CD4-positive, CD25-positive, alpha-beta regulatory T cell (primary cell): ENCODE data around the gene ATF4. TPM values are rescaled to one million over a fixed set of nuclear protein-coding genes. Genes with fewer than 3 reads are reported as not detected.

Experiments
- ATAC-seq, 2 donors: fragments of 150-1000 bp; cut with Tn5 transposase; one replicate each; pipeline ENCODE4 v1.10.0; 2021; ENCODE audit warnings: low read depth in 2 of 2, moderate number of reproducible peaks in 2 of 2, moderate library complexity in 1 of 2
- DNase-seq, 3 donors: peaks; one replicate each; pipeline versions ENCODE4 v3.0.0 to v3.0.0-alpha.2; 2012 to 2022; ENCODE audit warnings: mixed read lengths in 1 of 3
- H3K27ac ChIP-seq: one replicate; pipeline ENCODE4 v1.7.0; 2013; ENCODE audit warnings: mild to moderate bottlenecking, low read length; ENCODE audit not compliant: insufficient read depth, poor library complexity, severe bottlenecking
- H3K27me3 ChIP-seq: one replicate; pipeline ENCODE4 v1.7.0; 2013; ENCODE audit warnings: low read length; ENCODE audit not compliant: control insufficient read depth, insufficient read depth
- H3K36me3 ChIP-seq: one replicate; pipeline ENCODE4 v1.7.0; 2013; ENCODE audit warnings: mild to moderate bottlenecking, low read length, moderate library complexity; ENCODE audit not compliant: control insufficient read depth, insufficient read depth
- H3K4me1 ChIP-seq: 2 replicates; pipeline ENCODE4 v1.7.0; 2013; ENCODE audit warnings: mild to moderate bottlenecking, low read length; ENCODE audit not compliant: insufficient read depth, control insufficient read depth, poor library complexity, severe bottlenecking
- H3K4me3 ChIP-seq: one replicate; pipeline ENCODE4 v1.7.0; 2013; ENCODE audit warnings: low read depth, mild to moderate bottlenecking, low read length, moderate library complexity
- H3K9me3 ChIP-seq, 2 experiments: 1 replicate in 1 of 2; 2 replicates in 1 of 2; pipeline ENCODE4 v1.7.0; 2013; ENCODE audit warnings: low read length in 2 of 2, mild to moderate bottlenecking in 1 of 2, moderate library complexity in 1 of 2; ENCODE audit not compliant: control insufficient read depth in 2 of 2
- H3K27ac Mint-ChIP-seq, 3 donors: one replicate each; pipeline ENCODE4 v1.8.0; 2020 to 2022; ENCODE audit warnings: mild to moderate bottlenecking in 3 of 3, mixed read lengths in 3 of 3, moderate library complexity in 2 of 3
- H3K27me3 Mint-ChIP-seq: one replicate; pipeline ENCODE4 v1.8.0; 2022; ENCODE audit warnings: mild to moderate bottlenecking, mixed read lengths
- H3K36me3 Mint-ChIP-seq: one replicate; pipeline ENCODE4 v1.8.0; 2020; ENCODE audit warnings: mixed read lengths
- H3K4me1 Mint-ChIP-seq, 4 donors: one replicate each; pipeline ENCODE4 v1.8.0; 2020 to 2022; ENCODE audit warnings: mixed read lengths in 4 of 4, mild to moderate bottlenecking in 1 of 4
- H3K4me3 Mint-ChIP-seq, 4 donors: one replicate each; pipeline ENCODE4 v1.8.0; 2020 to 2022; ENCODE audit warnings: mild to moderate bottlenecking in 4 of 4, mixed read lengths in 4 of 4, moderate library complexity in 3 of 4
- H3K9me3 Mint-ChIP-seq, 7 donors: one replicate each; pipeline ENCODE4 v1.8.0; 2020 to 2022; ENCODE audit warnings: mixed read lengths in 7 of 7, mild to moderate bottlenecking in 3 of 7, moderate library complexity in 2 of 7
- polyA plus RNA-seq, 4 donors: library from polyadenylated mRNA; unstranded; fragments of 300-500 nt; fragmentation: Illumina TruSeq; gene quantifications; one replicate each; pipeline ENCODE4 v1.2.3, GENCODE V29; 2021
- total RNA-seq: library from RNA; stranded (reverse); gene quantifications from one replicate; pipeline ENCODE4 v1.2.3, GENCODE V29; 2022

The ATF4 gene
- total and polyA plus RNA-seq, 5 donors from 2014 or later = 58.2 to 246 (median 70.5) TPM

DNA sequence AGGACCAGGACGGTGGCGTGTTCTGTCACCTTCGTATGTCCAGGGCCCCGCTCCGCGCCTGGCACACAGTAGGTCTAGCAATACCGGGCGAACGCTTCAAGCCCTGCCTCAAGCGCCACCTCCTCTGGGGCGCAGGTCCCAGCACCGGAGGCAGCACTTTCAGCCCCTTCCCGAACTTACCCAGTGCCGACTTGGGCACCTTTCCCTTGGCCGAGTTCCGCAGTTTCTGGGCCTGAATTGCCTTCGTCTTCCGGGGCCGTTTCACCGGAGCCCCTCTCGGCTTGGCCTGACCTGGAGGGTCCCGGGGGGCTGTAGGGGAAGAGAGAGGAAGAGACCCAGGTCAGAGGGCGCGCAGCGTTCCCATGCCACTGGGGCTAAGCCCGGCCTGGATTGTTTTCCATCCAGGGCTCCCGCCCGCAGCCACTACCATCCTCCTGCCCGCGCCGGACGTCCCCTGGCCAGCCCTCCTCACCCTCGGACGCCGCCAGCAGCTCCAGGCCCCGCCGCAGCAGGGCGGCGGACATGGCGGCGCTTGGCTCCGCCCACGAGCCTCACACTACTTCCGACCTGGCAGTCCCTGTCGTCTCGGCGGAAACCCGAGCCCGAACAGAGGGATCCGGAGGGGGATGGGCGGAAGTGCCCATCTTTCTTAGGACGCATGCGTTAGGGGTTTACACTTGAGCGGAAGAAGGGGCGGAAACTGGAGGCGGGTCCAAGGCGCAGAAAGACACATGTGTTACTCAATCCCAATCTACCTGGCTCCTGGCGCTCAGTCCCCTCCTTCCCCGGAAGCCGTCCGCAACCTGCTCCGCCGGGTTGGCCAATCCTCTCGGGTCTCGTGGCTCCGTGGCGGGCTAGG lies 12.1 kb downstream of the ATF4 start, which contains the start of gene RPS19BP1:
TSS of gene RPS19BP1 (minus strand) at position 534 of the 859 bp plus-strand sequence. CDS start at position 524, 10 bp downstream.
- DNase-seq (peak; percentile 98 to 100 (median 99)), ATAC-seq (peak; percentile 84 to 86)
- Mint-ChIP-seq H3K27ac (peak within 1 kb of the TSS; percentile 94 to 97 (median 96)), H3K4me3 (peak within 1 kb of the TSS; percentile 89 to 98 (median 96)), H3K4me1 (peaks cover 0 to 57% (median 33%) of the 10 kb centered on the region in 4 donors), H3K9me3 (peaks cover 0 to 2% (median 0%) of the 10 kb centered on the region in 7 donors), H3K27me3 (peaks cover 9% of the 10 kb centered on the region), H3K36me3 (peaks cover 13% of the 10 kb centered on the region)
- H3K9me3 ChIP-seq = no peaks in the 10 kb centered on the region
- H3K4me3 ChIP-seq = peak within 1 kb of the TSS; percentile 90
- peaks cover 58% of the 10 kb centered on the region for H3K4me1 ChIP-seq
- peak within 1 kb of the TSS; percentile 89 for H3K27ac ChIP-seq
- H3K27me3 ChIP-seq = no peaks in the 10 kb centered on the region
- H3K36me3 ChIP-seq = peaks cover 14% of the 10 kb centered on the region

DNA sequence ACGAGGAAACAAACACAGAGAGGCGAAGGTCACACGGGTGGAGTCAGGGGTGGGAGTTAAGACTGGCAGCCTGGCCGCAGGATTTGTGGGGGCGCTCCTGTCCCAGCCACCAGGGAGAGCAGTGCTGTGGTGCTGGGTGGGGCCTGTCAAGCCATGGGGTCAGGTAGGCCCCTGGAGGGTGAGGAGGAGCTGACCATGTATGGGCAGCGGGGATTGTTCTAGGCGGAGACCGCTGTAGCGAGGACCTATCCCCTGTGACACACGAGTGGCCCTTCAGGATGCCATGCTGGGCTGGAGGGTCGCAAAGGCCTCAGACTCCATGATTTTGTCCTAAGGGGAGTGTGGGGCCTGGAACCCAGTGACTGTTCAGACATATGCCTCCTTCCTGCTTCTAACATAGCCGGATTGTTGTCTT lies 13.7 kb downstream of the ATF4 start:
- Mint-ChIP-seq H3K36me3 (peaks cover 13% of the 10 kb centered on the region), H3K27me3 (peaks cover 9% of the 10 kb centered on the region), H3K4me3 (peak overlapping the region in 2 of 4 donors; percentile 52 to 58), H3K4me1 (peaks cover 0 to 40% (median 23%) of the 10 kb centered on the region in 4 donors), H3K9me3 (peaks cover 0 to under 1% (median 0%) of the 10 kb centered on the region in 7 donors), H3K27ac (no peak overlapping the region)
- Histone ChIP-seq H3K27me3 (no peaks in the 10 kb centered on the region), H3K4me1 (peaks cover 42% of the 10 kb centered on the region), H3K27ac (no peak overlapping the region), H3K4me3 (no peak overlapping the region), H3K36me3 (peaks cover 9% of the 10 kb centered on the region), H3K9me3 (no peaks in the 10 kb centered on the region)
- ATAC-seq (no peak), DNase-seq (no peak)

DNA sequence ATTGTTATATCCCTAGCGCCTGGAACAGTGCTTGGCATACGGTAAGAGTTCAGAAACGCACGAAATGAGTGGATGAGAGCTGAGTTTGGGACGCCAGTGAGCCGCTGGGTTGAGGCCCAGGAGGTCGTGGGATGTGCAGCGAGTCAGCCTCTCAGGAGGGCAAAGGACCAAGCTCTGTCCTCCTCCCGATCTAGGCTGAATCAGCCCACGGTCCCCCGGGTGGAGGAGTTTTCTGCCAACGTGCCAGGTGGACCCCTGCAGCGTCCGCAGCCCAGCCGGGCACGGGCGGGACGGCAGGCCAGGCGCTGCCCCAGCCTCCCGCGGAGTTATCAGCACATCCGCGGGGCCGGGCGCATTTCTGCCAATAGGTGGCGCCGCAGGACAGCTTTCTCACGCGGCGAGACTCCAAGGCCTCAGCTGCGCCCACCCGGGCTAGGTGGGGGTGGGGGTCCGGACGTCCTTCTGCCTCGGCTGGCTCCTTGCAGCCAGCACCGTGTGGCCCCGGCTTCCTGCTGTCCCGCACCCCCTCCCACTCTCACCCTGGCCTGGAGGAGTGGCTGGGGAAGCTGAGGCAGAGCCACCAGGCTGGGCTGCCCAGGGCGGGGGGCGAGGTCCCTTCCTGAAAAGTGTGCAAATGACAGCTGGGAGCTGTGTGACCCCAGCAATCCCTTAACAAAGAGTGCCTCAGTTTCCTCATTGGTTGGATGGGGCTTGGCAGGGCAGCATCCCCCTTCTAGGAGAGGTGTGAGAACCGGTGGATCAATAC lies 14.4 kb downstream of the ATF4 start:
- Histone ChIP-seq H3K9me3 (no peaks in the 10 kb centered on the region), H3K27ac (no peak overlapping the region), H3K4me3 (no peak overlapping the region), H3K27me3 (no peaks in the 10 kb centered on the region), H3K4me1 (peaks cover 35% of the 10 kb centered on the region), H3K36me3 (peaks cover 7% of the 10 kb centered on the region)
- no peak overlapping the region for H3K27ac Mint-ChIP-seq
- peaks cover 9% of the 10 kb centered on the region for H3K27me3 Mint-ChIP-seq
- DNase-seq = peak; percentile 69 to 75 (median 72)
- H3K4me3 Mint-ChIP-seq = peak overlapping the region in 1 of 4 donors; percentile 38
- H3K4me1 Mint-ChIP-seq = peaks cover 0 to 34% (median 19%) of the 10 kb centered on the region in 4 donors
- ATAC-seq = peak in 1 of 2 donors; percentile 8
- H3K9me3 Mint-ChIP-seq = no peaks in the 10 kb centered on the region
- peaks cover 12% of the 10 kb centered on the region for H3K36me3 Mint-ChIP-seq

DNA sequence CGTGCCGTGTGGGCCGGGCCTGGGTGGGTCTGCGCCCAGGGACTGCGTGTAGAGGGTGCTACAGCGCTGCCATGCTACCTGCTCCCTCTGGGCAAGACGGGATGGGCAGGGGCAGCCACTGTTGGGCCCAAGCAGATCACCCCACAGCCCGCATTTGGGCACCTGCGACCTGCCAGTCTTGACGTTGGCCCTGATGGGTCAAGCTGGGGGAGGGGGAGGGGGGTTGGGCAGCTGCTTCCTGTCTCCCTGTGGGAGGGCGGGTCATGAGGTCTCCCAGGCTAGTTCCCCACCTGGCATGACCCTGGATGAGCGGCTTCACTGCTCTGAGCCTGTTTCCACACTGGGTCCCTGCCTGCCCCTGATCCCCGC lies 15.0 kb downstream of the ATF4 start:
- no peak overlapping the region for H3K4me3 ChIP-seq
- no peak overlapping the region for H3K27ac ChIP-seq
- Mint-ChIP-seq H3K4me1 (peaks cover 0 to 28% (median 15%) of the 10 kb centered on the region in 4 donors), H3K27ac (no peak overlapping the region), H3K4me3 (no peak overlapping the region), H3K9me3 (no peaks in the 10 kb centered on the region), H3K36me3 (peaks cover 8% of the 10 kb centered on the region), H3K27me3 (peaks cover 12% of the 10 kb centered on the region)
- H3K4me1 ChIP-seq = peaks cover 29% of the 10 kb centered on the region
- ATAC-seq = no peak
- no peaks in the 10 kb centered on the region for H3K27me3 ChIP-seq
- peaks cover 2% of the 10 kb centered on the region for H3K36me3 ChIP-seq
- DNase-seq = no peak
- no peaks in the 10 kb centered on the region for H3K9me3 ChIP-seq

DNA sequence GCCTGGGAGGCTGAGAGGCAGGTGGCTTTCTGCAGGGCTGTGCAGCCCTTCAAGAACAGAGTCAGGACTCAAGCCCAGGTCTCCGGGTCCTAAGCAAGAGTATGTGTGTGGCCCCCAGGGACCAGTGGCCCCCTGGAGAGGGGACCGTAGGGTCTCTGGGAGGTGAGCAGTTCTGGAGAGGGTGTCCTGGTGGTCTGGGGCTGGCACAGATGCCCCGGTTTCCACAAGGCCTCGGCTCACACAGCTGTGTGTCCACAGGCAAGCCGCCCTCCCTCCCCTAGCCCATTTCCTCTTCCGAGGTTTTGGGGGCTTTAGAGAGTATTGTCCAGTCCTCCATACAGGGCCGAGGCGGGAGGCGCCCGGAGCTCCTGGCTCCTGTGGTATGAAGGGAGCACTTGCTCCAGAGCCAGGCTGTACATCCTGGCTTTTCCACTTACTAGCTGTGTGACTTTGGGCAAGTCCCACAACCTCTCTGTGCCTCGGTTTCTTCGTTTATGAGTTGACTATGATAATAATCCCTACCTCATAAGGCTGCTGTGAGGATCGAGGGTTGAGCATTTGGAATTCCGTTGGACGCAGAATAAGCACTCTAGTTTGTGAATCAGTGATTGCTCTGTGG lies 15.6 kb downstream of the ATF4 start:
- Histone ChIP-seq H3K36me3 (no peaks in the 10 kb centered on the region), H3K4me3 (no peak overlapping the region), H3K4me1 (peaks cover 23% of the 10 kb centered on the region), H3K27me3 (no peaks in the 10 kb centered on the region), H3K9me3 (no peaks in the 10 kb centered on the region), H3K27ac (no peak overlapping the region)
- Mint-ChIP-seq H3K36me3 (peaks cover 8% of the 10 kb centered on the region), H3K9me3 (no peaks in the 10 kb centered on the region), H3K4me3 (no peak overlapping the region), H3K4me1 (peaks cover 0 to 22% (median 12%) of the 10 kb centered on the region in 4 donors), H3K27ac (no peak overlapping the region), H3K27me3 (peaks cover 16% of the 10 kb centered on the region)
- no peak for ATAC-seq
- DNase-seq = no peak

DNA sequence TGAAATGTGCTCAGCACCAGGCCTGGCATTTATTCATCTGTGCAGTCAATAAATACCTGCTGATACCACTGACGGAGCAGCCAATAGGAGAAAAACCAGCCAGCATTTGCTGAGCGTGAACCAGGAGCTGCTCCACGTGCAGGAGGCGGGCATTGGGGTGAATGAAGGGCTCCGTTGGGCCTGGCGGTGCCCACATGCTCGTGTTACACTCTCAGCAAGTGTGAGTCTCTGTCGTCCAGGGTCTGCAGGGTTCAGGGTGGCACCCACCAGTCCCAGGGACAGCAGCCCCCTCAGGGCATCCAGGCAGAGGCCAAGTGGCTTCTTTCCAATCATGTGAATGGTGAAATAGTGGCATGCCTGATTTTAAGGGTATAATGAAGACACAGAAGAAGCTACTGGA lies 16.3 kb downstream of the ATF4 start:
- peaks cover 0 to 14% (median 8%) of the 10 kb centered on the region in 4 donors for H3K4me1 Mint-ChIP-seq
- H3K27me3 ChIP-seq = no peaks in the 10 kb centered on the region
- ATAC-seq = no peak
- peaks cover 16% of the 10 kb centered on the region for H3K4me1 ChIP-seq
- H3K27ac Mint-ChIP-seq = no peak overlapping the region
- H3K27me3 Mint-ChIP-seq = peaks cover 16% of the 10 kb centered on the region
- H3K9me3 Mint-ChIP-seq = no peaks in the 10 kb centered on the region
- no peak overlapping the region for H3K27ac ChIP-seq
- no peak overlapping the region for H3K4me3 ChIP-seq
- no peak for DNase-seq
- H3K9me3 ChIP-seq = no peaks in the 10 kb centered on the region
- no peak overlapping the region for H3K4me3 Mint-ChIP-seq
- H3K36me3 ChIP-seq = no peaks in the 10 kb centered on the region
- peaks cover 3% of the 10 kb centered on the region for H3K36me3 Mint-ChIP-seq

DNA sequence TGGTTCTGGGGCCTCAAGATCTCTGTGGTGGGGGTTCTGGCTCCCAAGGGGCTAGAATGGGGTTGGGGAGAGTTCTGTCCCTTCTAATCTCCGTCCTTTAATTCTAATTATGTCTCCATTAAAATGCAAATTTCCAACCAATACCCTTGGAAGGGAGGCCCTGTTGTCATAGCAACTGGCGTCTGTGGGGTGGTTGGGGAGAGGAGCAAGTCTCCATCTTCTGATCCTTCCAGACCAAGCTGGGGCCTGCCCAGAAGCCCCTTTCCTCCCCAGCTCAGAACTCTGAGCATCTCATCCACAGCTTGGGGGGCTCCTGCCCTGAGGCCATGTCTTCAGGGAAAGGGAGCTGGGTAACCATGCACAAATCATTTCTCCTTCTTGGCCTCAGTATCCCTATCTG lies 17.6 kb downstream of the ATF4 start:
- no peak overlapping the region for H3K4me3 ChIP-seq
- peaks cover 16% of the 10 kb centered on the region for H3K27me3 Mint-ChIP-seq
- peak overlapping the region in 1 of 4 donors; percentile 35 for H3K4me3 Mint-ChIP-seq
- ATAC-seq (no peak), DNase-seq (no peak)
- peaks cover 9% of the 10 kb centered on the region for H3K4me1 ChIP-seq
- H3K9me3 Mint-ChIP-seq = no peaks in the 10 kb centered on the region
- H3K36me3 Mint-ChIP-seq = no peaks in the 10 kb centered on the region
- no peak overlapping the region for H3K27ac Mint-ChIP-seq
- H3K36me3 ChIP-seq = no peaks in the 10 kb centered on the region
- no peak overlapping the region for H3K27ac ChIP-seq
- peaks cover 0 to 4% (median under 1%) of the 10 kb centered on the region in 4 donors for H3K4me1 Mint-ChIP-seq
- H3K9me3 ChIP-seq = no peaks in the 10 kb centered on the region
- no peaks in the 10 kb centered on the region for H3K27me3 ChIP-seq
